Pons (tissue), 1 donor: ENCODE data around the gene ENSA.
"Not testable (repeated sequence)": the region's sequence is repeated elsewhere in the genome, so short reads cannot be mapped to it uniquely, and the experiment has no call there.

Source experiments
- DNase-seq: peaks from one replicate; pipeline ENCODE4 v3.0.0-alpha.2; 2016; ENCODE audit warnings: low spot score

The ENSA gene

DNA sequence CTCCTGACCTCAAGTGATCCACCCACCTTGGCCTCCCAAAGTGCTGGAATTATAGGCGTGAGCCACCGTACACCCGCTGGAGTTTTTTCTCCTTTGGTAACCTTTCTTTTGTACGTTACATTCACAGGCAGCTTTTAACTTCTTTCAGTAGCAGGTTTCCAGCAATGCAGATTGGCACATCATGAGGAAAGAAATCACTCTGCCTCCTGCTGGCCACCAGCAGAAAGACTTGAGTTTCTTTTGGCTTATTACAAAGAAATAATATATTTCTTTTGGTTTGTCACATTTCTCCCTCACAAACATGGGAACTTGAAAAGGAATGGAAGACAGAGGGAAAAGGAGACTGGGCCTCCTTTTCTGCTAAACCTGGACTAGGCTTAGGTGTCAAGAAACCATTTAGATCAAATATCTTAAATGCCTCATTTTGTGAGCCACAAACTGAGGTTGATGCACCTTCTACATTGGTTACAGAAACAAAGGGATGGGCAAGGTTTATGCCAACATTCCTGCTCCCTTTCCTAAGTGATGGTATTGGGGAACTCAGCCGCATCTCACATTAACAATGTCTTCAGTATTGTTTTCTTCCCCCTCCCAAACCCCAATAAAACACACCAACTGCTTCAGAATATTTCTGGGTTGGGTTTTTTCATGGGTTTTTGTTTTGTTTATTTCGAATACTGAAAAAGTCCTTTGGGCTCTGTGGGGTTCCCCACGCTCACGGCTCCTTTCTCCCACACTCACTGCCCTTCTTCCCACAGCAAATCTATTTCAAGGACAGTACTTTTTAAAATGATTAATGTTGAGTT, 7.7 kb downstream of the ENSA start:
- peak; percentile 59 for DNase-seq

DNA sequence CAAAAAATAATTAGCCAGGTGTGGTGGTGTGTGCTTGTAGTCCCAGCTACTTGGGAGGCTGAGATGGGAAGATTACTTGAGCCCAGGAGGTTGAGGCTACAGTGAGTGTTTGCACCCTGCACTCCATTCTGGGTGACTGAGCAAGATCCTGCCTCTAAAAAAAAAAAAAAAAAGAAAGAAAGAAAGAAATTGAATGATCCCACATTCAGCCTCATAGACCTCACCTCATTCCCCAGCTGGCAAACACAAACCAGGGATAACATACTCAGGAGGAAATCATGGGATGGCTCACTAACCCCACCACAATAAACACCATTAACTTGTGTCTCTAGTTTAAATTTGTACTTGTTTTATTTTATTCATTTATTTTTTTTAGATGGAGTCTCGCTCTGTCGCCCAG, 8.5 kb downstream of the ENSA start:
- no peak for DNase-seq

- DNase-seq = no peak
These were observed 9.6 kb downstream of the ENSA start for GRCh38 chr1:150619576-150620509.

DNA sequence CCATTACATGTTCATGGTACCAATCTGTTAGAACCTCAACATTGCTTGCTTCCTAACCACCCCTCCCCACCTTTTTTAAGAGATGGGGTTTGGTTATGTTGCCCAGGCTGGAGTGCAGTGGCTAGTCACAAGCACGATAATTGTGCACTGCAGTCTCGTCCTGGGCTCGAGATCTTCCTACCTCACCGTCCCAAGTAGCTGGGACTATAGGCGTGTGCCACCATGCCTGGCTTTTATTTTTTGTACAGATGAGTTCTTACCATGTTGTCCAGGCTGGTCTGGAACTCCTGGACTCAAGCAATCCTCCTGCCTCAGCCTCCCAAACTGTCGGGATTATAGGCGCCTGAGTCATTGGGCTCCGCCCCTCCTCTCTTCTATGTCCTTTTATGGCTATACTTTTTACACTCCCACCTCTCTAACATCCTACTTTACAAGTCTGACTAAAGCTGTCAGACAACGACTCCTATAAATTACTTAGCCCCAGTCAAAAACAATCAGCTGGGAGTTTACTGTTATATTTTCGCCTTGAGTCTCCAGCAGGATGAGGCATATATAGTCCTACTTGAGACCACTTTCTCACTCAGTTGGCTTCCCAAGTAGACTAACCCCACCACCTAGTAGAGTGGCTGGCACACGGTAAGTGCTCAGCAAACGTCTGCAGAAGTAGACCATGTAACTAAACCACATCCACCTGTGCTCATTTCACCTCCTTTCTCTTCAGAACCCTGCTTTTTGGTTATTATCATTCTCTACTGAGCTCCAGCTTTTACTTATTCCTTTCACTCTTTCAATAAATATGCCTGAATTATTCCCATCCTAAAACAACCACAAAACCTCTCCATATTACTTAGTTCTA, 13.8 kb downstream of the ENSA start:
- DNase-seq = no peak

DNA sequence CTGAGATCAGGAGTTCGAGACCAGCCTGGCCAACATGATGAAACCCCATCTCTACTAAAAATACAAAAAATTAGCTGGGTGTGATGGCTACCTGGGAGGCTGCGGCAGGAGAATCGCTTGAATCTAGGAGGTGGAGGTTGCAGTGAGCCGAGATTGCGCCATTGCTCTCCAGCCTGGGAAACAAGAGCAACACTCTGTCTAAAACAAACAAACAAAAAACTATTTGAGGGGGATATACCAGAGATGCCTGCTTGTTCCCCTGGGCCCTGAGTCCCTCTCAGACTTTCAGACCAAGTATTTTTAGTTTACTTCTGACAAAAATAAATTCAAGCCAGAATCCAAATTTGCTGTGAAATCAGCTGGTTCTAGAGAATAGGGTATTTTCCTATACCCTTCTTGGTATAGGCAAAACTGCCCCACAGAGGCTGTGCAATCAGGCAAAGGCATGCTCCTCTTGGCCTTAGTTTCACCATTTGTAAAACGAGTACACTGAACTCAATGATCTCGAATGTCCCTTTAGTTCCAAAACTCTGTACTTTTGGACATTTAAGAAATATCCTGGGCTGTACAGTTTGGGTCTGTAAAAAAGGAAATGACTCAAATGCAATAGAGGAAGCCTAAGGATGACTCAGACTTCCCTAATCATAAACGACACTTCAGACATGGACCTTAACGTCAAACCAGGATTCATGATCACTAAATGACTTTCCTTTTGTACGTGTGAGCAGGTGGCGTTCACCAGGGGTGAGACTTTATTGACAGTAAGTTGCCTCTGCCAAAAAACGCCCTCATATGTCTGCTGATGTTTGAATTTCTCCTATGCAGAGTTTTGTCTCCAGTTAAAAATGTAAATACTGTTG, 16.1 kb downstream of the ENSA start:
- DNase-seq = peak; percentile 86

- no peak for DNase-seq
These were observed 17.4 kb downstream of the ENSA start for GRCh38 chr1:150612014-150612345.

- no peak for DNase-seq
These were observed 18.8 kb downstream of the ENSA start for GRCh38 chr1:150610576-150610975.

GRCh38 chr1:150609732-150610131, 19.7 kb downstream of the ENSA start:
- no peak for DNase-seq

DNA sequence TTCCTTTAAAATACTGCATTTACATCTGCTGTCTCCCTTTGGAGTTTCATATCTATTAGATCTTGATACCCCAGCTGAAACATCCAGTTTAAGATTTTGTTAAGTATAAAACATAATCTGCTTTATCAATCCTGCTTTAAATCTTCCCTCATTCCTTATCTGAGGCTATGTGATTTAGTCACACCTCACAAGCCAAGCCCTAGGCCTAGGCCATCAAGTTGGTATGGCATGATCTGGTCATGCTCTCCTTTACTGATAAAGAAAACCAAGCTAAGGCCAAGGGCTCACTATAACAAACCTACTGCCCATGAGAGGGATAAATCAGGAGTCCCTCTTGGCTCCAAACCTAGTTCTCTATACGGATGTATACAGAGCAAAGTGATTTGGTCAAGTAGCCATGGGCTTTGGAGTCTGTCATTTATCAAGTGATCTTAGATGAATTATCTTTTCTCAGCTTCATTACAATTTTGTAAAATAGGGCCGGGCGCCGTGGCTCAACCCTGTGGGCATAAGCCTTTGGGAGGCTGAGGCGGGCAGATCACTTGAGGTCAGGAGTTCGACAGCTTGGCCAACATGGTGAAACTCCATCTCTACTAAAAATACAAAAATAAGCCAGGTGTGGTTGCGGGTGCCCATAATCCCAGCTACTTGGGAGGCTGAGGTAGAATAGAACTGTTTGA, 22.8 kb downstream of the ENSA start:
- DNase-seq = no peak

DNA sequence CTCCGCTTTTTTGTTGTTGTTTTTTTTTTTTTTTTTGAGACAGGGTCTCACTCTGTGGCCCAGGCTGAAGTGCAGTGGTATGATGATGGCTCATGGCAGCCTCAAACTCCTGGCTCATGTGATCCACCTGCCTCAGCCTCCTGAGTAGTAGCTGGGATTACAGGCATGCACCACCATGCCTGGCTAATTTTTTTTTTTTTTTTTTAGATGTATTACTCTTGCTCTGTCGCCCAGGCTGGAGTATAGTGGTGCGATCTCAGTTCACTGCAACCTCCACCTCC, 24.0 kb downstream of the ENSA start:
- not testable (repeated sequence) for DNase-seq

GRCh38 chr1:150604226-150604588, 25.2 kb downstream of the ENSA start:
- DNase-seq = no peak

DNA sequence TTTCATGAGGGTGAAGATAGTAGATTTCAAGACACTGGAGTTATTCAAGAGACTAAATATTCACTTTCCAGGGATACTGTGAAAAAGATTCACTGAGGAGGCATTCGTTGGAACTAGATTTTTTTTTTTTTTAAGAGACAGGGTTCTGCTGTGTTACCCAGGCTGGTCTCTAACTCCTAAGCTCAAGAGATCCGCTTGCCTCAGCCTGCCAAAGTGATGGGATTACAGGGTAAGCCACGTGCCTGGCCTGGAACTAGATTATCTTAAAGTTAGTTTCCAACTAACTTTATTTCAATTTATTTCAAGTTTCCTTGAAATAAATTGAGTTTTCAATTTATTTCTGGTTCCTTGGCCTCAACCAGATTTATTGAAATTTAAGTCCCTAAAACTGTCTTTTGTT, 25.7 kb downstream of the ENSA start:
- DNase-seq = no peak

- DNase-seq = not testable (repeated sequence)
These were observed 27.0 kb downstream of the ENSA start for GRCh38 chr1:150602372-150602771.

DNA sequence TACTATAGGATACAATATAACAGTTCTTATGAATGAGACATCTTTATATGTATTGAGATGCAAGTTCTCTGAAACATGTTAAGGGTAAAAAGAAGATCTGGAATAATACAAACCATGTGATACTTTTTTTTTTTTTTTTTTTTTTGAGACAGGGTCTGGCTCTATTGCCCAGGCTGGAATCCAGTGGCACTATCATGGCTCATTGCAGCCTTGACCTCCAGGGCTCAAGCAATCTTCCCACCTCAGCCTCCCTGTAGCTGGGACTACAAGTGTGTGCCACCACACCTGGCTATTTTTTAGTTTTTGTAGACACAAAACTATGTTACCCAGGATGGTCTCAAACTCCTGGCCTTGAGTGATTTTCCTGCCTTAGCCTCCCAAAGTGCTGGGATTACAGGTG, 27.9 kb downstream of the ENSA start:
- DNase-seq = no peak

- DNase-seq = not testable (repeated sequence)
These were observed 31.1 kb downstream of the ENSA start for GRCh38 chr1:150598346-150598745.

DNA sequence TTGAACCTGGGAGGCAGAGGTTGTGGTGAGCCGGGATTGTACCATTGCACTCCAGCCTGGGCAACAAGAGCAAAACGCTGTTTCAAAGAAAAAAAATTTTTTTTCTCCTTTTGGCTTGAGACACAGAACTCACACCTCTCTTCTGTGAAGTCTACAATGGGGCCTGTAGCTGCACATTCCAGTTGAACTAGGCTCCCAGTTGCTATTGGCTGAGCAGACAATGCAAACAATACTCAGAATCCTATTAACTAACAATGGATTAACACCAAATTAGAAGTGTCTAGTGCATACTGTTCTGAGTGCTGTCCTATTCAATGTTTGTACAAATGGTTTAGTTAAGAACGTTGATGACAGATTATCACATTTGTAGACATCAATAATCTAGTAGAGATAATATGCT, 32.4 kb downstream of the ENSA start:
- no peak for DNase-seq

DNA sequence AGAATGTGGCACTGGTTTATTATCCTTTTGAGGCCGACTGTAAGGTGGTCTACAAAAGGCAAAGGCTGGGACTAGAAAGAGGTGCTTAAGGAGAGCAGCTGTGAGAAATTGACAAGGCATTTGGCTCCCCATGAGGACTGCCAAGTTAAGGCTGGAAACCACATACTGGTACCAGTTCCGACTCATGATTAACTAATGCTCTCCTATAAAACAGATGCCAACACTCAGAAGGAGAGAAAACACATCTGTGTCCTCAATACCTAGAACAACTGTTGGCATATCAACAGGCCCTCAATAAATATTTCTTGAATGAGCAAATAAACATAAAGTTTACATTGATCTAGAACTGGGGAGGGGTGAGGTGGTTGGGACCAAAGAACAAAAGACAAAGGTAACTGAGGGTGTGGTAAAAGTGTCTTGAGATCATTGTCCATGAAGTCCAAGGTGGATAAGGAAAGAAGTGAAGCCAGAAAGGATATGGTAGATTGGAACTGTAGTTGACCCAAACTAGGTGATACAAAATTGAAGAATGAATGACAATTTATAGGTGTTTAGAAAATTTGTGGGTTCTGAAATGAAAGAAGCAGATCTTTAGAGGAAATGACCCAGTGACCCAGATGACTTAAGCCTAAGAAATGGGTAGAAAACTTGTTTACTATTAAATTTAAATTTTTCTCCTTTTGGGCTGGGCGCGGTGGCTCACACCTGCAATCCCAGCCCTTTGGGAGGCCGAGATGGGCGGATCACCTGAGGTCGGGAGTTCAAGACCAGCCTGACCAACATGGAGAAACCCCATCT, 33.1 kb downstream of the ENSA start:
- DNase-seq = no peak

- DNase-seq = no peak
These were observed 47.0 kb downstream of the ENSA start for GRCh38 chr1:150582371-150582770.

DNA sequence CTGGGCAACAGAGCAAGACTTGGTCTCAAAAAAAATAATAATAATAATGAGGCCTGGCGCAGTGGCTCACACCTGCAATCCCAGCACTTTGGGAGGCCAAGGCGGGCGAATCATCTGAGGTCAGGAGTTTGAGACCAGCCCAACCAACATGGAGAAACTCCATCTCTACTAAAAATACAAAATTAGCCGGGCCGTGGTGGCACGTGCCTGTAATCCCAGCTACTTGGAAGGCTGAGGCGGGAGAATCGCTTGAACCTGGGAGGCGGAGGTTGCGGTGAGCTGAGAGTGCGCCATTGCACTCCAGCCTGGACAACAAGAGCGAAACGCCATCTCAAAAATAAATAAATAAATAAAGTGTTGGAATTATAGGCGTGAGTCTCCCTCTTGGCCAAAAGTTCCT, 47.5 kb downstream of the ENSA start:
- not testable (repeated sequence) for DNase-seq

GRCh38 chr1:150581437-150581836, 48.0 kb downstream of the ENSA start:
- not testable (repeated sequence) for DNase-seq
